Subcutaneous adipose tissue (tissue), 4 donors: ENCODE results near the gene DOCK2. TPM values are rescaled to one million over a fixed set of nuclear protein-coding genes. Genes with fewer than 3 reads are reported as not detected.

Experiments
- total RNA-seq, 4 donors: library from RNA; depleted of rRNA; stranded (reverse); fragments of >200 nt; gene quantifications; one replicate each; pipeline ENCODE4 v1.1.0, GENCODE V29; 2016
- TF ChIP-seq, protein P1 (sequence below): fragments of 450-650 bp; IDR thresholded peaks from one replicate; pipeline ENCODE4 v1.5.1; 2016; ENCODE audit warnings: low read depth, mild to moderate bottlenecking, control low read depth, antibody characterized with exemption, moderate library complexity

Gene DOCK2
- total RNA-seq, 4 donors from 2014 or later = 23.9 to 101 (median 51.1) TPM

DNA sequence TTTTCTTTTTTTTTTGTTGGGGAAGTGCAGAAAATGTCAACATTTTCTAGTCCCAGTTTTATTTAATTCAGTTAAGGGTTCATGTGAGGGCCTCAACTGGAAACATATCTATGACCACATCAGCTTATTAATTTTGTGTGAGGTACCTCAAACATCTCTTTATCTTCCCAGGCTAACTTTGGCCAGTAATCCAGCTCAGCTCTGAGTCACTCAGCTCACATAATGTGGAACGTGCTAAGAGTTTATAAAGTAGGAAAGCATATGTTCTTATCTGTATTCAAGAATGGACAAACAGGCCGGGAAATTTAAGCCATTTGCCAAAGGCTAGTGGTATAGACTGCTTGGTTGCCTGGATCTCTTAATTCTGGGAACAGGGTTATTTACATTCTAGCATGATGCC lies 224.9 kb downstream of the DOCK2 start:
- TF ChIP-seq, protein P1, sequence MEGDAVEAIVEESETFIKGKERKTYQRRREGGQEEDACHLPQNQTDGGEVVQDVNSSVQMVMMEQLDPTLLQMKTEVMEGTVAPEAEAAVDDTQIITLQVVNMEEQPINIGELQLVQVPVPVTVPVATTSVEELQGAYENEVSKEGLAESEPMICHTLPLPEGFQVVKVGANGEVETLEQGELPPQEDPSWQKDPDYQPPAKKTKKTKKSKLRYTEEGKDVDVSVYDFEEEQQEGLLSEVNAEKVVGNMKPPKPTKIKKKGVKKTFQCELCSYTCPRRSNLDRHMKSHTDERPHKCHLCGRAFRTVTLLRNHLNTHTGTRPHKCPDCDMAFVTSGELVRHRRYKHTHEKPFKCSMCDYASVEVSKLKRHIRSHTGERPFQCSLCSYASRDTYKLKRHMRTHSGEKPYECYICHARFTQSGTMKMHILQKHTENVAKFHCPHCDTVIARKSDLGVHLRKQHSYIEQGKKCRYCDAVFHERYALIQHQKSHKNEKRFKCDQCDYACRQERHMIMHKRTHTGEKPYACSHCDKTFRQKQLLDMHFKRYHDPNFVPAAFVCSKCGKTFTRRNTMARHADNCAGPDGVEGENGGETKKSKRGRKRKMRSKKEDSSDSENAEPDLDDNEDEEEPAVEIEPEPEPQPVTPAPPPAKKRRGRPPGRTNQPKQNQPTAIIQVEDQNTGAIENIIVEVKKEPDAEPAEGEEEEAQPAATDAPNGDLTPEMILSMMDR = no peak

DNA sequence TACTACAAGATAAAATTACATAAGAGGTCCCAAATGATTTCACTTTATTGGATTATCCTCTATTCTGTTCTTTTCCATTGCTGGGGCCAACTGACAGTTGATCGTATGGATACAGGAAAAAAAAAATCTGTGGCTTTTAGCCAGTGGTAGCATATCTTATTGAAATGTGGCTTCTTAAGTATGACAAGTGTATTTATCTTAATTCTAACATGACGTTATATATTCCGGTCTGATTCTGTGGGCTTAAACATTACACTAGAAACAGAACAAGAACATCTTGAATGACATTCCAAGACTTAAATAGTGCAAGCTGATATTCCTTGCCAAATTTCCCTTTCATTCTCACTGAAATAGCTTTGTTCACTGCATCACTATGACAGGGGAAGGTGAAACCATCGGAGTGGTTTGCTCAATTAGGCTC lies 225.3 kb downstream of the DOCK2 start:
- TF ChIP-seq, protein P1 = no peak

DNA sequence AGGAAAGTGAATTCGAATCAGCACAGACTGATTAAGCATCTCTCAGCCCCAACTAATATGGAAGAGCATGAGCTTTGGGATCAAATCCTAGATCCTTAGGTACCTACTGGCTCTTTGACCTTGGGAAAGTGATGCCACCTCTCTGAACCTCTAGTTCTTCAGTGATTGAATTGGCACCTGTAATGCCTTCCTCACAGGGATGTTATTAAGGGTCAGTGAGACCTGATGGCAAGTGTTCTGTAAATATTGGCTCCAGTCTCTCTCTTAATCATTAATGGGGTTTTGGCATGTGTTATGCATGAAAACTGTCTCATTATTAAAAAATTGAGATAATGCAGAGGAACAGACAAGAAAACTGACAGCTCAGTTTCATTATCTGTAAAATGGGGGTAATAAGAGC lies 227.4 kb downstream of the DOCK2 start:
- TF ChIP-seq, protein P1 = no peak

DNA sequence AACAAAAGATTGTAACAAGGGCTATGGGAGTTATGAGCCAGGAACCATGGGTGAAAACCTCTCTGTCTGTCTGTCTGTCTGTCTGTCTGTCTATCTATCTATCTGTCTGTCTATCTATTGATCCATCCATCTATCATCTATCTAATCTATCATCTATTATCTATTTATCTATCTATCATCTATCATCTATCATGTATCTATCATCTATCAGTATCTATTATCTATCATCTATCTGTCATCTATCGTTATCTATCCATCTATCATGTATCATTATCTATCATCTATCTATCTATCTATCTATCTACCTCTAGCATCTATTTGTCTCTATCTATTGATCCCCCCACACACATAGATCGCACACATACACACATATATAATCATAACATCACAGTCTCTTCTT lies 230.3 kb downstream of the DOCK2 start:
- TF ChIP-seq, protein P1 = no peak

DNA sequence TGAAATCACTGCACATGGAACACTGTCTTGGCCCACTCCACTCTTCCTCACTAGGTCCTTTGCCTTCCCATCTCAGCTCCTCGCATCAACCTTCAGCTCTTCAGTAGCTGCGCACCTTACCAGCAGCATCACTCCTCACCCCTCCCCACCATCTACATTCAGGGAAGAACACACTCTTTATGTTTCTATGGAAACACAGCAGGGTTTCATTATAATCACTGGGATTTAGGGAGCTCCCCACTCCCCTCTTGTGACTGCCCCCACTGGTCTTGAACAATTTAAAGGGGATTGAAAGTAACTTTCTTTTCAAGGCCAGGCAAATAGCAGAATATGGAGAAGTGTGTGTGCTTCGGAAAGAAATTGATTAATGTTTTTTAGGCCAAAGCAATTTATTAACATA lies 232.0 kb downstream of the DOCK2 start:
- TF ChIP-seq, protein P1 = no peak

DNA sequence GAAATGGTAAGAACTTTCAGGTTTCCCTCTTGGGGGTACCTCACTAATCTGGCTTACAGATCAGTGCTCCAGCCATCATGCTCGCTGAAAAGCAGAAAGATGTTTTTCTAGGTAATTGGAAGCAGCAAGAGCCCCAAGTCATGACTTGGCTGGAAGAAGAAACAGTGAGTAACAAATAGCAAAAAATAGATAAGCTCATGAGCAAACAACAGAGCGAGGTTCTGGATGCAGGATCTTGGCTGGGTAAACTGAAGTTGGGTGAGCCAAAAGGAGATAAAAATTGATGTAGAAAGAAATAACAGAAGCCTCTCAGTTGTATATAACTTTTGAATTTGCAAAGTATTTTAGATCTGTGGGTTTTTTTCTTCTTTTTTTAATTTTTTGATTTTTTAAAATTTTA lies 233.1 kb downstream of the DOCK2 start:
- TF ChIP-seq, protein P1 = no peak

DNA sequence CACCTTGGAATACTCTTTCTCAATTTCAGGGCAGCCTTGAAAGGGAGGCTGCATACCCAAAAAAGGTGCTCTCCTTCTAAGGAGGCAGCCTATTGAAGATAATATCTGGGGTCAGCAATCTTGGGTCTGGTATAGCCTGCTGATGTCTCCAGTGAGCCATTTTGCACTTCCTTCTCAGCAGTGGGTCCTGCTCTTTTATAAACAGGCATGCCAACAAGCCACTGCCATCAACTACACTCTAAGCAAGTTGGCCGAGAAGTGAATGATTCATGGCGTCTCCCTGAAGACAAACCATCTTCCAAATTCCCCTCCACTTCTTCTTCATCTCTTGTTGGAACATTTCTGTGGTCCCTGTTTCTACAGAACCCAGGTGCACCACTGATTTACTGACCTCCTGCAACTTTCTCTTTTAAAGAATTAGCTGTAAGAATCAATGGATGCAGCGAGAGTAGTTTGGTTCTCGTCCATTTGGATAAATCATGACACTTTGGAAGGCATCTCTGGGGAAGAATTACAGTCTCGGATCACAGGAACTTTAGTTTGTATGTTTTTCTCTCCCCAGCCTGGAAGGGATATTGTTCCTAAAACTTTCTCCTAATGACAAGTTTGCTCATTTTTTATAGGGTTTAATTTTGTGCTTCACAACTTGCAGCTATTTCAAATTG lies 234.9 kb downstream of the DOCK2 start:
- TF ChIP-seq, protein P1 = no peak
